Breast epithelium (tissue), 3 donors: ENCODE data around the gene FAM234A.

Experiments used
- POLR2A ChIP-seq: fragments of 450-650 bp; IDR thresholded peaks from one replicate; pipeline ENCODE4 v1.6.1; 2016; ENCODE audit warnings: antibody characterized with exemption, mild to moderate bottlenecking, moderate library complexity
- POLR2AphosphoS5 ChIP-seq, 3 donors: sonication (generic); formaldehyde crosslinking; IDR thresholded peaks; one replicate each; pipeline ENCODE4 v1.6.1; 2017; ENCODE audit warnings: antibody characterized with exemption in 3 of 3
- TF ChIP-seq, protein P1 (sequence below), 3 donors: fragments of 450-650 bp; IDR thresholded peaks; one replicate each; pipeline ENCODE4 v1.5.1; 2016 to 2017; ENCODE audit warnings: antibody characterized with exemption in 3 of 3, mild to moderate bottlenecking in 3 of 3, moderate library complexity in 3 of 3

- TF ChIP-seq, protein P1, sequence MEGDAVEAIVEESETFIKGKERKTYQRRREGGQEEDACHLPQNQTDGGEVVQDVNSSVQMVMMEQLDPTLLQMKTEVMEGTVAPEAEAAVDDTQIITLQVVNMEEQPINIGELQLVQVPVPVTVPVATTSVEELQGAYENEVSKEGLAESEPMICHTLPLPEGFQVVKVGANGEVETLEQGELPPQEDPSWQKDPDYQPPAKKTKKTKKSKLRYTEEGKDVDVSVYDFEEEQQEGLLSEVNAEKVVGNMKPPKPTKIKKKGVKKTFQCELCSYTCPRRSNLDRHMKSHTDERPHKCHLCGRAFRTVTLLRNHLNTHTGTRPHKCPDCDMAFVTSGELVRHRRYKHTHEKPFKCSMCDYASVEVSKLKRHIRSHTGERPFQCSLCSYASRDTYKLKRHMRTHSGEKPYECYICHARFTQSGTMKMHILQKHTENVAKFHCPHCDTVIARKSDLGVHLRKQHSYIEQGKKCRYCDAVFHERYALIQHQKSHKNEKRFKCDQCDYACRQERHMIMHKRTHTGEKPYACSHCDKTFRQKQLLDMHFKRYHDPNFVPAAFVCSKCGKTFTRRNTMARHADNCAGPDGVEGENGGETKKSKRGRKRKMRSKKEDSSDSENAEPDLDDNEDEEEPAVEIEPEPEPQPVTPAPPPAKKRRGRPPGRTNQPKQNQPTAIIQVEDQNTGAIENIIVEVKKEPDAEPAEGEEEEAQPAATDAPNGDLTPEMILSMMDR (IDR thresholded peaks at IDR 0.05), result no peak
- TF ChIP-seq POLR2A (no peak), POLR2AphosphoS5 (IDR thresholded peaks at IDR 0.05) (no peak)
Observed at GRCh38 chr16:272633-273546, 38.3 kb downstream of the FAM234A start.
